Hematopoietic multipotent progenitor cell treated with erythropoietin and hydrocortisone succinate and interleukin-3 and kit ligand, for 17 days (in vitro differentiated cells): ENCODE results near the gene LSP1.
"Not testable (repeated sequence)": the region's sequence is repeated elsewhere in the genome, so short reads cannot be mapped to it uniquely, and the experiment has no call there.

Experiments
- DNase-seq: peaks from one replicate; pipeline ENCODE4 v3.0.0-alpha.2; 2015; ENCODE audit warnings: low spot score

The LSP1 gene

DNA sequence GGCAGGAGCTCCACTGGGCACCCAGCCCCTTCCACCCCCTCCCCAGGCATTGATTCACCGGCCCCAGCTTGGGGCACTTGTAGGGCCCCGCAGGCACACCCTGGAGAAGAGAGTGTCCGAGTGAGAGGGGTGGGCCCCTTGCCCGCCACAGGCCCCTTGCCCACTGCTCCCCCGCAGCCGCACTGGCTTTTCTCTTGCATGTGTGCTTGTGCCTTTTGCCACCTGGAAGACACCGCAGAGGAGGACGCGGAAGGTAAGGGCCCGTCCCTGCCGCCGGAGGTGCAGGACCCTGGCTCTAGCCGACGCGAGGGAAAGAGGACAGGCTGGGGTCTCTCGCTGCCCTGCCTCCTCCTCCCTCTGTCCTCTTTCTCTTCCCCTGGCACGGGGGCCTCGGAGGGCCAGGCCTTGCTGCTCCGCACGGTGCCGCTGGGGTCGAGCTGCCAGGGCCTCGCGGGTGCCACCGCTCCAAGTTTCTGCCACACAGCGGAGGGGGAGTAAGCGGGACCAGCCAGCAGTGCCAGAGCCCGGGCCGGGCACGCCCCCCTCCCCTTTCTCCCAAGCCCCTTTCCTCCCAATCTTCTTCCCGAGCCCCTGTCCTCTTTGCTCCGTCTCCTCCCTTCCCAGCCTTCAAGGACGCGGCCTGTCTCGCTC, 76.1 kb downstream of the LSP1 start:
- DNase-seq = no peak

DNA sequence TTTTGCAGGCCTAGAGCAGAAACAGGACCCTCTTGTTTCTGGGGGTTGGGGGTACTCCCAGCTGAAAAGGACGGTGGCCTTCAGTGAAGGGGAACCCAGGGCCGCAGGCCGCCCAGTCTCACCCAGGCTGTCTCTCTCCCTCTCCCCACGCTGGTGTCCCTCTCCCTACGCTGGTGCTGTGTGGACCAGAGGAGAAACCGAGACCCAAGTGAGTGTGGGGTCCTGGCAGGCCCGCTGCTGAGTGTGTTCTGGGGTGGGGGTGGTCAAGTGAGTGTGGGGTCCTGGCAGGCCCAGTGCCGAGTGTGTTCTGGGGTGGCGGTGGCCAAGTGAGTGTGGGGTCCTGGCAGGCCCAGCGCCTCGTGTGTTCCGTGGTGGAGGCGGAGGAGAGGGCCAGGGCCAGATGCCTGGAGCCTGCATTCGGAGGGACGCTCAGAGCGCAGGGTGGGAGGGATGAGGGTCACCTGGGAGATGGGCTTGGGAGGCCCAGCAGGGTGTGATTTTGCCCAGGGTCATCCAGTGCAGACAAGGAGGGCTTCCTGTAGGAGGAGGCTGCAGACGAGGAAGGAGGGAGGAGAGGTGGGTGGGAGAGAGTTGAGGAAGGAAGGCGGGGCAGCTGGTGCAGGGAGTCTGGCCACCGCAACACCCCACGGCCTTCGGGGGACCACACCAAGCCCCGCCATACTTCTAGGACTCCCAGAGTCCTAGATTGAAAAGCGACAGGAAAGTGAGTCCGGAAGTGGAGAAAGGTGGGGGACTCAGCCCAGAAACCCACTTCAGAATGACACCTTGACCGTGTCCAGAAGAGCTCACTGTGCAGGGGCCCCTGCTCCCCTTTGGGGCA, 77.0 kb downstream of the LSP1 start:
- no peak for DNase-seq

DNA sequence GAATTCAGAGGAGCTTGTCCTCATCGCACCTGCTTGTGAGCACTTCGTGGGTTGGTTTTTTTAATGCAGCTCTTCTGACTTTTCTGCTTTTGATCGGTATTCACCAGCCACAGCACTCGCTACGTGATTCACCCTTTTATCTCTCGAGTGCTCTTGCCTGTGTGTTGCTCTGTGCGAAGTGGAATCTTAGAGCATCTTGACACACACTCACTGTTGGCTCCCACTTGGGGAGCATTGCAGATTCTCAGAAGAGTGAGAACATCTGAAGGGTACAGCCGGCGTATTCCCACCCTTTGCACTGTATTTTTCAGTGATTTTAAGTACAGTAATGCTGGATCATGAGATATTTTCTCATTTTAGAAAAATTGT, 77.6 kb downstream of the LSP1 start:
- peak; percentile 35 for DNase-seq

DNA sequence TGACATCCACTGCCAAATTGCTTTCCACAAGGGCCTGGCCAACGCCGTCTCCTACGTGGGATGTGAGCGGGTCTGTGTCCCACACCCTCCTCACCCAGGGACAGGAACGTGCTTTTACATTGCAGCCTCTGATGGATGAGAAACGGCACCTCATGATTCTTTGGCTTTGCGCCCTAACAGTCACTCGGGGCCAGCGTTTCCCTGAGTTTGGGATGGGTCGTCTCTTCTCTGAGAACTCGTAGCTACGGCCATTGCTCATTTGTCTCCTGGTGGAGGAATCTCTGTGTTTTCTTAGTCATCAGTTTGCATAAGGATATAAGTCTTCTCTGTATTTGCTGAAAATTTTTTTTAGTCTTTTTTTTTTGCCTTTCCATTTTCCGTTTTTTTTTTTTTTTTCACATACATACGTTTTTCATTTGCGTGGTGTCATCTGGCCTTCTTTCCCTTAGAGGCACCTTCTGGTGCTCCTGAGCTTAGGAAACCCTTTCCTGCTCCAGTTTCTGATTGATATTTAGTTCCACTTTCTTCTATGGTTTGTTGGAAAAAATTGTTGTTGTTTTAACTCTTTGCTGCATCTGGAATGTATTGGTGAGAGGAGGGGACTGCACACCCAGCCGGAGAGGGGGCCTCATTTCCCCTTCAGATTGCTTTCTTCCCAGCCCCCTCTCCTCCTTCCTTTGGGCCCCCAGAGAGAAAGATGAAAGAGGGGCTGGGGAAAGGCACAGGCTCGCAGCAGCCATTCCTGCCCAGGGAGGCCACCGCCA, 78.6 kb downstream of the LSP1 start:
- DNase-seq = peak; percentile 51

DNA sequence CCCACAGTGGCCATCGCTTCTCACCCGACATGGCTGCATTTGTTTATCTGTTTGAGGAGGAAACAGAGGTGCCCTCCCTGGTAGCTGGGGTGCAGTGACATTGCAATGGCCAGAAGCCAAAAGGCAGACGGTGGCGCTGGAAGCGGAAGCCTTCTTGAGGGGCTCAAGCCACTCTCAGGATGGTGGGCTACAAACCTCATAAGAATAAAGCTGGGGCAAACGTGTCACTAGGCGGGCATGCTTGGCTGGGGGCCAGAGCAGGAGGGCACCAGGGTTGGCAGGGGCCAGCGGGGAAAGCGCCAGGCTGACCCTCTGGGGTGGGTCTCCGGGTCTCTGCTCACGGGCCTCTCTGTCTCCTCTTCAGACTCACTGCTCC, 79.2 kb downstream of the LSP1 start:
- DNase-seq = peak; percentile 69

DNA sequence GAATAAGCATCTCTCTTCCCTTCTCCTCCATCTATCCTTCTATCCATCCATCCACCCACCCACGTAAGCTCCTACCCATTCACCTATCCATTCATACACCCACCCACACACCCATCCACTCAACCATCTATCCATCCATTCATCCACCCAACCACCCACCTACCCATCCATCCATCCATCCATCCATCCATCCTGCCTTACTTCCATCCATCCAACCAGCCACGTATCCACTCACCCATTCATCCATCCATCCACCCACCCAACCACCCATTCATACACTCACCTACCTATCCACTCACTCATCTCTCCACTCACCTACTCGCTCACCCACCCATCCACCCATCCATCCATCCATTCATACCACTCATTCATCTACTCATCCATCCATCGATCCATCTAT, 79.8 kb downstream of the LSP1 start:
- DNase-seq = no peak

DNA sequence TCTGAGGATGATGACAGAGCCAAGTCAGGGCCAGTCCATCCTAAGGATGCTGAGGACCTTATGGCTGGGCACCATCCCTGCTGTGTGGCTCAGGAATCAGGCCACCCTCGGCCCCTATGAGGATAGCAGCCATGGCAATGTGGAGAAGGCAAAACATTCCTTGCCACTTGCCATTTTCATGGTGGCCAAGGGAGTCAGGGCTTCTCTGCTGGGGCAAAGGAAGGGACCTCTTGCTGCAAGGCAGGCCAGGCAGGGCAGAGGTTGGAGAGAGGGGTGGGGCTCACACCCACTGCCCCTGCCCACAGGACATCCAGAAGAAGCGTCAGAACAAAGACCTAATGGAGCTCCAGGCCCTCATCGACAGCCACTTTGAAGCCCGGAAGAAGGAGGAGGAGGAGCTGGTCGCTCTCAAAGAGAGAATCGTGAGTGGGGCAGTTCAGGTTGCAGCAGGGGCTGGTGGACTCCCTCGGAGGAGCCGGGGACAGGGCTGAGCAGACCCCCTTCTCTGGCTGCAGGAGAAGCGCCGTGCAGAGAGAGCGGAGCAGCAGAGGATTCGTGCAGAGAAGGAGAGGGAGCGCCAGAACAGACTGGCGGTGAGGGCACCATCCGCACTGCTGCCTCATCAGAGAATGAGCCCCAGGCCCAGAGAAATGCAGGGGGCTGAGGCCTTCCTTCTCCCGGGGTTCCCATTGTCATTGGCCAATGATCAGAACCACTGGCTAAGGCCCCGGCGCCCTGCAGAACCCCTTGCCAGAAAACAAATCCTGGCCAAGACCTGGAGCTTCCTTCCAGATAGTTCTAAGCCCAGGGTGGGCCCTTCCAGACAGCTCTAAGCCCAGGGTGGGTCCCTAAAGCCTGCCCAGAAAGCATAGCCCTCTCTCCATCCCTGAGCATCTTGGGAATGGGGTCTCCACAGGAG, 80.8 kb downstream of the LSP1 start:
- no peak for DNase-seq

DNA sequence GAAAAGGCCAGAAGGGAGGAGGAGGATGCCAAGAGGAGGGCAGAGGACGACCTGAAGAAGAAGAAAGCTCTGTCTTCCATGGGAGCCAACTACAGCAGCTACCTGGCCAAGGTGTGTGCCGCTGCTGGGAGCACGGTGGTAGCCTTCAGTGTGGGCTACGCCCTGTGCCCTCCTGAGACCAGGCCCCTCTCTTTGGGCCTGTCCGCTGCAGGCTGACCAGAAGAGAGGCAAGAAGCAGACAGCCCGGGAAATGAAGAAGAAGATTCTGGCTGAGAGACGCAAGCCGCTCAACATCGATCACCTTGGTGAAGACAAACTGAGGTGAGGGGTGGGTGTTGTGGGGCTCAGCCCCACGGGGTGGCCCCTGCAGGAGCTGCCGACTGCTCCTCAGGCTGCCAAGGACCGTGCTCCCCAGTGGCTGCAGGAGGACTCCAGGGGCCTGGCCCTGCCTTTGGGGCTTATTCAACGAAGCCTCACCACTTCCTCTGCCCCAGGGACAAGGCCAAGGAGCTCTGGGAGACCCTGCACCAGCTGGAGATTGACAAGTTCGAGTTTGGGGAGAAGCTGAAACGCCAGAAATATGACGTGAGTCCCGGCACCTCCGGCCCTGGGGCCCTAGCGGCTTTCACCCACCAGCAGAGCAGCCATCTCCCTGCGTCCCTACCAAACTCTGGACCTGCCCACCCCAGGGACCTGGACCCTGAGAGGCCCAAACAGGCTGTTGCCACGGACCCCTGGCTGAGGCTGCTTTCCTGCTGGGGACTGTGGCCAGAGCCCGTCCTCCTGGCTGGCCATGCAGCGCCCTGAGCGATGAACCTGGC, 81.7 kb downstream of the LSP1 start:
- DNase-seq = no peak

DNA sequence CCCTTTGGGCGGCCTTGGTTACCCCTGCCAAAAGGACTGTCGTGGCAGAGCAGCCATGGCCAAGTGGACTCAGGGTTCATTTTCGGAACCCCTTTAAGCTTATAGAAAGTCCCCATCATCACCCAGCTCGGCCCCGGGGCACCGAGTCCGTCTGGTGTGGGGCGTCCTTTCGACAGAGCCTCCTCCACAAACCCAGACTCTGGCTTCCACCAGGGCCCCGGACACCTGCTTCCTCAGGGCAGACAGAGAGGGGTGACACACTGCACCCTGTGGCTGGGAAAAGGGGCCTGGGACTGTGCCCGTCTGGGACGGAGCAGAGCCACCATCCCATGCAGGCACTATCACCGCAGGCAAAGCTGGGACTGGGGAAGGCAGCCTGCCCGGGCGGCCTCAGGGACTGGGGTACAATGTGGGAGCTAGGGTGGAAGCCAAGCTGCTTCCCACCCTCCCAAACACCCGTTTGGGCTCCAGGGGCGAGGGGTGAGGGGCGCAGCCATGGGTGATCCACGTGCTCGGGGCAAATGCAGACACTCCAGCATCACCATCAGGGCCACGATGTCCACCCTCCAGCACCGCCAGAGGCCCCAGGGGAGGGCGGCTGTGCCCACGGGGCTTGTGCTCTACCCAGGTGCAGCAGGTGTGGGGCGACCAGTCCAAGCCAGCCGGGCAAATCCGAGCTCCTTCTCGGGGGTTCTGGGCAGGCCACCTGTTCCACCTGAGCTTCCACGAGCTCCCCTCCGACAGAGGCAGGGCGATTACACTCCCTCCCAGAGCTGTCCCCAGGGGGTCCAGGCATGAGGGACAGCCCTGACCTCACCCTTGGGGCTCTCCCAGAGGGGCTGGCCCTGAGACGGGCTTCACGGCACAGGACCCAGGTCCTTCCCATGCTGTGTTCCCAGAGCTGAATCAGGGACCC, 82.5 kb downstream of the LSP1 start:
- no peak for DNase-seq

DNA sequence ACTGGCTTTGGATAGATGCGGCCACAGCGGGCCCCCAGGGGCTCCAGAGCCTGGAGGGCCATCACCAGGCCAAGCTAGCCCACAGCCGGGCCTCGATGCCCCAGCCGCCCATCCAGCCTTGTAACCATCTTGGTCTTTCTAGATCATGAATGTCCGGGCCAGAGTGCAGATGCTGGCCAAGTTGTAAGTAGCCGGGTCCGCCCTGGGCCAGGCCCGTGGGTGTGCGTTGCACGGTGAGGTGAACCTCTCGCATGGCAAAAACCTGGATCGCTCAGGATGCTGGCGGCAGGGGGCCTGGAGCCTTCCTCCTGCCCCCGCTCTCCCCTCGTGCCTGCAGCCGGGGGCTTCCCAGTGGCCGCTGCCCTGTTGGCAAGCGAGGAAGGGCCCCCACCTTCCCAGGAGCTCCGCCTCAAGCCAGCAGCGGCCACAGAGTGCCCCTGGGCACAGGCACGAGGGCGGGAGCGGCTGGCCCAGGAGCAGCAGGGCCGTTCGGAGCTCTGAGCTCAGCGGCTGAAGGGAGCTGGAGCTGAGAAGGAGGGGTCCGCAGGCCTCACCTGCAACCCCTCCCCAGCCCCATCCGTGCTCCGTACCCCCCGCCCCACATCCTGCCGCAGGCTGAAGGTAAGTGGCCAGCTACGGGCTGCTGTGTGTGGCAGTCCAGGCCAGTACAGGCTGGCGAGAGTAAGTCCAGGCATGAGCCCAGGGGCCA, 83.3 kb downstream of the LSP1 start:
- DNase-seq = no peak

DNA sequence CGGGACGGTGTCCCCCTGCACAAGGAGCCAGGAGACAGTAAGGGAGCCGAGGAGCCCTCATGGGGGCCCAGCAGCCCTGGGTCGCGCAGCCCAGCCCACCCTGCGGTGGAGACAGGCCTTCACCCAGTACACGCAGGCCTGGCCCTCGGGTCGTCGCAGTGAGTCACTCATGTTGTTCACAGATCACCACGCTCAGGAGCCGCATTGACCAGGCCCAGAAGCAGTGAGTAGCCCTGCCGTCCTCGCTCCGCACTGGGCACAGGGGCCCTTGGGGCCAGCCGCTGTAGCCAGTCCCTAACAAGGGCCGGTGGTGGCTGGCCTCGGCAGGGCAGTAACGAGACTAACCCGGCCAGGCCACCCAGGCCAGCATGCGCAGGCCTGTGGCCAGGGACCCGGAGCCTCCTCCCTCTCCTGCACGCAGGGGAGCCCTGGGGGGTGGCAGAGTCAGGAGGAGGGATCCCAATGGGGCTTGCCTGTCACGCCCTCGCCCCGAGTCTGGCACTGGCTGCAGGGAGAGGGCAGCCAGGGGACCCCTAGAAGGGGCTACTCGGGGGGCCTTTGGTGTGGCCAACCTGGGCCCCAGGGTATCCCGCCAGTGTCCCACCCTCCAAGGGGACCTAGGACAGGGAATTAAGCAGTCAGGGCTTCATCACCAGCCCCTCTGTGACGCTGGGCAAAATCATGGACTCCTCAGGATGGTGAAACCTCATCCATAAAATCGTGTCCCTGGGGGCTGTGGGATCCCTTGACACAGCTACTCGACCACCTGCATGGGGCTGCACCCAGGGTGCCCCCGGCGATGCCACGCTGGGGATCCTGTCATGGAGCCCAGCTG, 84.1 kb downstream of the LSP1 start:
- DNase-seq = no peak

DNA sequence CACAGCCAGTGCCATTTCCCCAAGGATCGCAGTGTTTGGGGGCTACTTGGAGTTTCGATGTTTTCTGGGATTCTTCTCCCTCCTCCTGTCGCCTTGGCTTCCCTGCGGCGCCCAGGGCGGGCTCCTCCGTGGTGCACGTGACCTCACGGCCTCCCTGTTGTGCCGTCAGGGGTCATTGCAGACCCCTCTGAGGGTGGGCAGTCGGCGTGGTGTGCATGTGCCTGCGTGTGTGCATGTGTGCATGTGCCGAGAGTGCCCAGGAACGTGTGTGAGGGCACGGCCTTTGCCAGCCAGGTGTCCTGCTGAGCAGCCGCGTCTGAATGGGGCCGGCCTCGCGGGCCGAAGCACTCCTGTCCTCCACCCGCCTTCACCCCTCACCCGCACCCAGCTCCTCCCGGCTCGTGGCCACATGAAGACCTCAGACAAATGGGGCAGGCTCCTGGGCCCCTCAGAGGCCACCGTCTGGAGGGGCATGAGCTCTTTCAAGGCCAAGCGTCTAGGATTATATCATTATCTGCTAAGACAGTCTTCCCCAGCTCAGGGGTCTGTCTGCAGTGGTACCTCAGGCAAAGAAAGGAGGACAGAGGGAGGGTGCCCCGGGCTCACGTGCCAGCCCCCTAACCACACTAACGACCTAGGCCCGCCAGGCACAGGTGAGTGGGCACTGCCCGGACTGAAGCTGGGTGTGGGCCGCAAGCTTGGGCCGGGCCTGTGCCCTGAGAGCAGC, 84.9 kb downstream of the LSP1 start:
- no peak for DNase-seq

DNA sequence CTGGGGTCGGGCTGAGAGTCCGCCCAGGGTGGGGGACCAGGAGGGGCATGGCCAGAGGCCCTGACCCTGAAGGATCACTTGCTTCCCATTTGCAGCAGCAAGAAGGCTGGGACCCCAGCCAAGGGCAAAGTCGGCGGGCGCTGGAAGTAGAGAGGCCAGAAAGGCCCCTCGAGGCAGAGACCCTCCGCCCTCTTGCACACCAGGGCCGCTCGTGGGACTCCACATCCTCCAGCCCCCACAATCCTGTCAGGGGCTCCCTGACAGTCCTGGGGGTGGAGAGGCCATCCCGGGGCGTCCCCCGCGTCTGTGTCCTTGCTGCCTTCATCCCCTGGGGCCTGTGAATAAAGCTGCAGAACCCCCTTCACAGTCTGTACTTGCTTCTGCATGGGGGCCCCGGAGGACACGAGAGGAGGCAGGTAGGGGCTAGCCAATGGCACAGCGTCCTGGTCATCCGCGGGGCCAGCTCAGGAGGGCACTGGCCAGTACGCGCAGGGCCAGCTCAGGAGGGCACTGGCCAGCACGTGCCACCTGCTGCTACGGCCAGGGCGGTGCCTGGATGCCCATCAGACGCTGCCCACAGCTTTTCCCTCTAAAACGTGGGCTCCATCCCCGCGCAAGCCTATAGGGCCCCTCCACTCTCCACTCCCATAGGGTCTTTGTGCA, 85.6 kb downstream of the LSP1 start:
- no peak for DNase-seq

DNA sequence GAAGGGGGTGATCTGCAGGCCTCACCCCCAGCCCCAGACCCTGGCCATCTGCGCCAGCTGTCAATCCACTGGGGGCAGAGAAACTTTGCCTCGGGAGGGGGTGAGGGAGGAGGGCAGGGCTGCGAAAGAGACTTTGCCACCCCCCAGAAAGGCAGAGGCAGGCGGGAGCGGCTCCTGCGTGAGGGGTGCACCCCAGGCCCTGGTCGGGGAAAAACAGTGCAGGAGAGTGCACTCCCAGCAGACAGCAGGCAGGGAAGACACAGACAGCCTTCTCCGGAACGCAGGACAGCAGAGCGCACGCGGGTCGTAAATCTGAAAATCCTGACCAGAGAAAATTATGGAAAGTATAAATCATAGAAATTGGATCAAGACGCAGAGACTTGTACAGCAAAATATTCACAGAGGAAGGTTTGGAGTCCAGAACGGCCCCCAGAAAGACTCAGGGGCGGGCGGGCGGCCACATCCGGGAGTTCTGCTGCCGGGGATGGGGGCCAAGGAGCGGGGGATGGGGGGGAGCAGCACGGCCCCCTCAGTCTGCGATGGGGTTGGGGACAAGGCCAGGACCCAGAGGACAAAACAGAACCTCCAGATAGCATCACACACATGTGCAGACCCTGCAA, 86.2 kb downstream of the LSP1 start:
- no peak for DNase-seq

DNA sequence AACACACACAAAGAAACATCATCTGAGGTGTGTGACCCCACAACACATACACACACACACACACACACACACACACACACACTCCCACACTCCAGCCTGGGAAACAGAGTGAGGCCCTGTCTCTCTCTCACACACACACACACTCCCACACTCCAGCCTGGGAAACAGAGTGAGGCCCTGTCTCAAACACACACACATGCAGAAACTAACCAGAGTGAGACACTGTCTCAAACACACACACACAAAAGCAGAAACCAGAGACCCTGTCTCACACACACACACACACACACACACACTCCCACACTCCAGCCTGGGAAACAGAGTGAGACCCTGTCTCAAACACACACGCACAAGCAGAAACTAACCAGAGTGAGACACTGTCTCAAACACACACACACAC, 86.9 kb downstream of the LSP1 start:
- not testable (repeated sequence) for DNase-seq
